Neural cell (in vitro differentiated cells): ENCODE data around the gene KAT2A.

Source experiments
- EP300 ChIP-seq: fragments of 450-650 bp; conservative IDR thresholded peaks from 2 replicates; pipeline ENCODE4 v1.6.1; 2014; ENCODE audit warnings: antibody characterized with exemption, mild to moderate bottlenecking, moderate library complexity; ENCODE audit not compliant: poor library complexity, severe bottlenecking
- EZH2 ChIP-seq: fragments of 200-600, 300-800 bp; shearing (Covaris generic), sonication (generic); IDR thresholded peaks from 2 replicates; pipeline ENCODE4 v1.6.1; 2014; ENCODE audit warnings: antibody characterized with exemption, low read length, borderline replicate concordance, mild to moderate bottlenecking; ENCODE audit not compliant: insufficient read depth, poor library complexity, severe bottlenecking
- MXI1 ChIP-seq: fragments of 450-650 bp; conservative IDR thresholded peaks from 2 replicates; pipeline ENCODE4 v1.6.1; 2014; ENCODE audit warnings: antibody characterized with exemption, mild to moderate bottlenecking; ENCODE audit not compliant: poor library complexity, severe bottlenecking
- POLR2AphosphoS5 ChIP-seq: IDR thresholded peaks from 2 replicates; pipeline ENCODE4 v1.6.1; 2012
- RAD21 ChIP-seq: fragments of 450-650 bp; conservative IDR thresholded peaks from 2 replicates; pipeline ENCODE4 v1.6.1; 2014; ENCODE audit warnings: antibody characterized with exemption, mild to moderate bottlenecking, moderate library complexity
- SMC3 ChIP-seq: fragments of 450-650 bp; conservative IDR thresholded peaks from 2 replicates; pipeline ENCODE4 v1.6.1; 2014; ENCODE audit warnings: antibody characterized with exemption, mild to moderate bottlenecking, moderate library complexity; ENCODE audit not compliant: poor library complexity
- TAF1 ChIP-seq: IDR thresholded peaks from 2 replicates; pipeline ENCODE4 v1.6.1; 2012; ENCODE audit warnings: low read depth
- TF ChIP-seq, protein P1 (sequence below): fragments of 450-650 bp; IDR thresholded peaks from 2 replicates; pipeline ENCODE4 v1.5.1; 2014; ENCODE audit warnings: antibody characterized with exemption, mild to moderate bottlenecking, moderate library complexity; ENCODE audit not compliant: poor library complexity, severe bottlenecking
- TF ChIP-seq, protein P2 (sequence below): IDR thresholded peaks from 2 replicates; pipeline ENCODE4 v1.6.1; 2012; ENCODE audit warnings: borderline replicate concordance

DNA sequence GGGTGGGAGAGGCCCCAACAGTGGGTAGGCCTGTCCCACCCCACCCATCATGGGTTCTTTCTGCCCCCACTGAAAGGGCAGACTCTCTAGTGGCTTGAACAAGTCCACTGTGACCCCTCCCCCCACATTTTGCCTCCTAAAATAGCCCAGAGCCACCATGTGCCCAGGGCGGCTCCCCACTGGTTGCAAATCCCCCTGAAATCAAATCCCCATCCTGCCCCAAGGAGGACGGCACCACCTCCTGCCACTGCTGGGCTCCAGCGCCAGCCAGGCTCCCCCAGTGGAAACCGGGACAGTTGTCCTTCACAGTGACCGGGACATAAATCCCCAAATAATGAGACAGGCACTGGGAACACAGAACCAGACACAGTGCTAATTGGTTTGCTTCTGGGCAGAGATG is 43.4 kb downstream of the KAT2A start:
- TF ChIP-seq EP300 (no peak), POLR2AphosphoS5 (no peak), EZH2 (no peak), MXI1 (no peak), SMC3 (no peak), RAD21 (no peak), TAF1 (no peak)
- TF ChIP-seq, protein P1, sequence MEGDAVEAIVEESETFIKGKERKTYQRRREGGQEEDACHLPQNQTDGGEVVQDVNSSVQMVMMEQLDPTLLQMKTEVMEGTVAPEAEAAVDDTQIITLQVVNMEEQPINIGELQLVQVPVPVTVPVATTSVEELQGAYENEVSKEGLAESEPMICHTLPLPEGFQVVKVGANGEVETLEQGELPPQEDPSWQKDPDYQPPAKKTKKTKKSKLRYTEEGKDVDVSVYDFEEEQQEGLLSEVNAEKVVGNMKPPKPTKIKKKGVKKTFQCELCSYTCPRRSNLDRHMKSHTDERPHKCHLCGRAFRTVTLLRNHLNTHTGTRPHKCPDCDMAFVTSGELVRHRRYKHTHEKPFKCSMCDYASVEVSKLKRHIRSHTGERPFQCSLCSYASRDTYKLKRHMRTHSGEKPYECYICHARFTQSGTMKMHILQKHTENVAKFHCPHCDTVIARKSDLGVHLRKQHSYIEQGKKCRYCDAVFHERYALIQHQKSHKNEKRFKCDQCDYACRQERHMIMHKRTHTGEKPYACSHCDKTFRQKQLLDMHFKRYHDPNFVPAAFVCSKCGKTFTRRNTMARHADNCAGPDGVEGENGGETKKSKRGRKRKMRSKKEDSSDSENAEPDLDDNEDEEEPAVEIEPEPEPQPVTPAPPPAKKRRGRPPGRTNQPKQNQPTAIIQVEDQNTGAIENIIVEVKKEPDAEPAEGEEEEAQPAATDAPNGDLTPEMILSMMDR = no peak
- TF ChIP-seq, protein P2, sequence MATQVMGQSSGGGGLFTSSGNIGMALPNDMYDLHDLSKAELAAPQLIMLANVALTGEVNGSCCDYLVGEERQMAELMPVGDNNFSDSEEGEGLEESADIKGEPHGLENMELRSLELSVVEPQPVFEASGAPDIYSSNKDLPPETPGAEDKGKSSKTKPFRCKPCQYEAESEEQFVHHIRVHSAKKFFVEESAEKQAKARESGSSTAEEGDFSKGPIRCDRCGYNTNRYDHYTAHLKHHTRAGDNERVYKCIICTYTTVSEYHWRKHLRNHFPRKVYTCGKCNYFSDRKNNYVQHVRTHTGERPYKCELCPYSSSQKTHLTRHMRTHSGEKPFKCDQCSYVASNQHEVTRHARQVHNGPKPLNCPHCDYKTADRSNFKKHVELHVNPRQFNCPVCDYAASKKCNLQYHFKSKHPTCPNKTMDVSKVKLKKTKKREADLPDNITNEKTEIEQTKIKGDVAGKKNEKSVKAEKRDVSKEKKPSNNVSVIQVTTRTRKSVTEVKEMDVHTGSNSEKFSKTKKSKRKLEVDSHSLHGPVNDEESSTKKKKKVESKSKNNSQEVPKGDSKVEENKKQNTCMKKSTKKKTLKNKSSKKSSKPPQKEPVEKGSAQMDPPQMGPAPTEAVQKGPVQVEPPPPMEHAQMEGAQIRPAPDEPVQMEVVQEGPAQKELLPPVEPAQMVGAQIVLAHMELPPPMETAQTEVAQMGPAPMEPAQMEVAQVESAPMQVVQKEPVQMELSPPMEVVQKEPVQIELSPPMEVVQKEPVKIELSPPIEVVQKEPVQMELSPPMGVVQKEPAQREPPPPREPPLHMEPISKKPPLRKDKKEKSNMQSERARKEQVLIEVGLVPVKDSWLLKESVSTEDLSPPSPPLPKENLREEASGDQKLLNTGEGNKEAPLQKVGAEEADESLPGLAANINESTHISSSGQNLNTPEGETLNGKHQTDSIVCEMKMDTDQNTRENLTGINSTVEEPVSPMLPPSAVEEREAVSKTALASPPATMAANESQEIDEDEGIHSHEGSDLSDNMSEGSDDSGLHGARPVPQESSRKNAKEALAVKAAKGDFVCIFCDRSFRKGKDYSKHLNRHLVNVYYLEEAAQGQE = no peak
